Sigmoid colon (tissue), 7 donors: Measurements from ENCODE around the gene ELFN1. TPM values are rescaled to one million over a fixed set of nuclear protein-coding genes. Genes with fewer than 3 reads are reported as not detected.

Experiments used
- DNase-seq: peaks from one replicate; pipeline ENCODE4 v3.0.0-alpha.2; 2019
- H3K27ac ChIP-seq, 4 donors: fragments of 200-600 bp; sonication (generic); one replicate each; pipeline ENCODE4 v1.5.1; 2016 to 2019; ENCODE audit warnings: mild to moderate bottlenecking in 1 of 4
- H3K27me3 ChIP-seq, 3 donors: fragments of 200-600 bp; sonication (generic); one replicate each; pipeline ENCODE4 v1.5.1; 2019; ENCODE audit warnings: mild to moderate bottlenecking in 1 of 3
- H3K36me3 ChIP-seq, 4 donors: fragments of 200-600 bp; sonication (generic); one replicate each; pipeline ENCODE4 v1.5.1; 2016 to 2019
- H3K4me1 ChIP-seq, 4 donors: fragments of 200-600 bp; sonication (generic); one replicate each; pipeline ENCODE4 v1.5.1; 2017 to 2019
- H3K4me3 ChIP-seq, 4 donors: fragments of 200-600 bp; sonication (generic); one replicate each; pipeline ENCODE4 v1.5.1; 2017 to 2019; ENCODE audit warnings: mild to moderate bottlenecking in 2 of 4, moderate library complexity in 1 of 4
- H3K9me3 ChIP-seq, 4 donors: fragments of 200-600 bp in 3 of 4; sonication (generic) in 3 of 4; one replicate each; pipeline versions ENCODE4 v1.5.1 to v1.6.1; 2013 to 2019
- CTCF ChIP-seq, 4 experiments: fragments of 450-650 bp in 3 of 4; fragments of 200-600 bp in 1 of 4; IDR thresholded peaks; one replicate each; pipeline ENCODE4 v1.5.1; 2016 to 2019; ENCODE audit warnings: antibody characterized with exemption in 4 of 4, mild to moderate bottlenecking in 3 of 4, moderate library complexity in 2 of 4
- EP300 ChIP-seq, 4 donors: sonication (generic); formaldehyde crosslinking; IDR thresholded peaks; one replicate each; pipeline ENCODE4 v1.6.1; 2017; ENCODE audit warnings: antibody characterized with exemption in 4 of 4
- POLR2A ChIP-seq, 2 donors: fragments of 450-650 bp; IDR thresholded peaks; one replicate each; pipeline ENCODE4 v1.6.1; 2016; ENCODE audit warnings: antibody characterized with exemption in 2 of 2, mild to moderate bottlenecking in 2 of 2, moderate library complexity in 2 of 2
- POLR2AphosphoS5 ChIP-seq, 4 donors: sonication (generic); formaldehyde crosslinking; IDR thresholded peaks; one replicate each; pipeline ENCODE4 v1.6.1; 2017; ENCODE audit warnings: antibody characterized with exemption in 4 of 4
- WGBS, 2 donors: extraction: QIAGEN DNeasy Blood & Tissue Kit; methylation state at CpG; one replicate each; pipeline ENCODE4 v1.1.7; 2013; 5-methylcytosine and 5-hydroxymethylcytosine counted together
- intact Hi-C: fragments of 100-400 bp; cut with DNase I; formaldehyde crosslinking; loops from one replicate; pipeline ENCODE4 v1.15.1; 2023
- polyA plus RNA-seq, 3 donors: library from polyadenylated mRNA; stranded (reverse); fragments of 200-250 nt; gene quantifications; one replicate each; pipeline ENCODE4 v1.2.3, GENCODE V29; 2013
- total RNA-seq, 4 donors: library from RNA; depleted of rRNA; stranded (reverse); fragments of >200 nt; gene quantifications; one replicate each; pipeline ENCODE4 v1.1.0, GENCODE V29; 2016
- donor health status: healthy with polysubstance abuse.
- donor health status: Bipolar disorder and iron deficiency.
- donor health status: healthy.

The ELFN1 gene
- total and polyA plus RNA-seq, 7 donors, result 0.33 to 0.83 (median 0.54) TPM; not detected in 2

- Histone ChIP-seq H3K9me3 (no peaks in the 10 kb centered on the region), H3K27me3 (peaks cover 3 to 15% (median 3%) of the 10 kb centered on the region in 3 donors), H3K4me1 (peaks cover 0 to 16% (median 15%) of the 10 kb centered on the region in 4 donors), H3K36me3 (no peaks in the 10 kb centered on the region), H3K4me3 (no peak overlapping the region), H3K27ac (no peak overlapping the region)
- WGBS, 2 donors, result 65 to 83% methylated on average over 11 of the region's 11 CpGs
- intact Hi-C loops, result no loop called here
- no peak for TF ChIP-seq CTCF (IDR thresholded peaks at IDR 0.05)
- TF ChIP-seq POLR2AphosphoS5 (IDR thresholded peaks at IDR 0.05), result no peak
- TF ChIP-seq EP300 (IDR thresholded peaks at IDR 0.05), result no peak
- DNase-seq, result no peak
Measured at GRCh38 chr7:1695800-1696454, 25.9 kb downstream of the ELFN1 start.

- H3K4me3 ChIP-seq, result no peak overlapping the region
- peaks cover 0 to 9% (median 7%) of the 10 kb centered on the region in 4 donors for H3K4me1 ChIP-seq
- TF ChIP-seq POLR2AphosphoS5 (IDR thresholded peaks at IDR 0.05), result no peak
- no peak for TF ChIP-seq POLR2A (IDR thresholded peaks at IDR 0.05)
- no peak for TF ChIP-seq CTCF (IDR thresholded peaks at IDR 0.05)
- no peak for TF ChIP-seq EP300 (IDR thresholded peaks at IDR 0.05)
- DNase-seq, result peak; percentile 56
- intact Hi-C loops, result no loop called here
- WGBS, 2 donors, result 60 to 74% methylated on average over 28 of the region's 28 CpGs
- H3K36me3 ChIP-seq, result no peaks in the 10 kb centered on the region
- H3K27me3 ChIP-seq, result peaks cover 3 to 15% (median 3%) of the 10 kb centered on the region in 3 donors
- H3K27ac ChIP-seq, result no peak overlapping the region
- H3K9me3 ChIP-seq, result no peaks in the 10 kb centered on the region
Measured at GRCh38 chr7:1696671-1697498, 26.8 kb downstream of the ELFN1 start.

- H3K4me1 ChIP-seq, result peaks cover 0 to 3% (median under 1%) of the 10 kb centered on the region in 4 donors
- no peaks in the 10 kb centered on the region for H3K36me3 ChIP-seq
- no peak overlapping the region for H3K27ac ChIP-seq
- DNase-seq, result no peak
- H3K4me3 ChIP-seq, result no peak overlapping the region
- H3K9me3 ChIP-seq, result peaks cover 0 to 7% (median 2%) of the 10 kb centered on the region in 4 donors
- intact Hi-C loops, result no loop called here
- H3K27me3 ChIP-seq, result peaks cover 3 to 15% (median 3%) of the 10 kb centered on the region in 3 donors
- TF ChIP-seq POLR2AphosphoS5 (IDR thresholded peaks at IDR 0.05) (no peak), CTCF (IDR thresholded peaks at IDR 0.05) (no peak), EP300 (IDR thresholded peaks at IDR 0.05) (no peak), POLR2A (IDR thresholded peaks at IDR 0.05) (no peak)
- WGBS, 2 donors, result 78 to 81% methylated on average over 18 of the region's 18 CpGs
Measured at GRCh38 chr7:1697499-1698125, 27.5 kb downstream of the ELFN1 start.

GRCh38 chr7:1698201-1698600, 28.1 kb downstream of the ELFN1 start:
- Histone ChIP-seq H3K27me3 (peaks cover 3 to 15% (median 3%) of the 10 kb centered on the region in 3 donors), H3K27ac (no peak overlapping the region), H3K9me3 (peaks cover 0 to 10% (median 2%) of the 10 kb centered on the region in 4 donors), H3K4me3 (no peak overlapping the region), H3K4me1 (no peaks in the 10 kb centered on the region), H3K36me3 (no peaks in the 10 kb centered on the region)
- no peak for DNase-seq
- WGBS, 2 donors, result 56% methylated on average over 9 of the region's 9 CpGs
- intact Hi-C loops, result no loop called here
- TF ChIP-seq CTCF (IDR thresholded peaks at IDR 0.05), result no peak
- TF ChIP-seq EP300 (IDR thresholded peaks at IDR 0.05), result no peak
- no peak for TF ChIP-seq POLR2AphosphoS5 (IDR thresholded peaks at IDR 0.05)
- no peak for TF ChIP-seq POLR2A (IDR thresholded peaks at IDR 0.05)
